CD4-positive, alpha-beta memory T cell (primary cell): ENCODE results near the gene SYT12. TPM values are rescaled to one million over a fixed set of nuclear protein-coding genes. Genes with fewer than 3 reads are reported as not detected.

ENCODE experiments used
- CTCF ChIA-PET: fragments of 350-600 bp; sonication (Branson Sonifier 250); formaldehyde crosslinking; loops from one replicate; lab custom pipeline; 2021; ENCODE audit warnings: inconsistent platforms; ENCODE audit not compliant: partially characterized antibody; lab: Charles Lee
- POLR2A ChIA-PET: fragments of 350-600 bp; sonication (Branson Sonifier 250); formaldehyde crosslinking; loops from one replicate; lab custom pipeline; 2021; ENCODE audit not compliant: partially characterized antibody; lab: Charles Lee
- DNase-seq, 5 donors: peaks; one replicate each; pipeline versions ENCODE4 v3.0.0 to v3.0.0-alpha.2; 2020 to 2022; ENCODE audit warnings: mixed read lengths in 1 of 5
- H3K27ac ChIP-seq: one replicate; pipeline ENCODE4 v1.7.0; 2013; ENCODE audit warnings: low read depth, low read length
- H3K27me3 ChIP-seq: 2 replicates; pipeline ENCODE4 v1.7.0; 2013; ENCODE audit warnings: mild to moderate bottlenecking, low read length, moderate library complexity; ENCODE audit not compliant: insufficient read depth
- H3K36me3 ChIP-seq: 2 replicates; pipeline ENCODE4 v1.7.0; 2013; ENCODE audit warnings: mild to moderate bottlenecking, low read length, moderate library complexity; ENCODE audit not compliant: insufficient read depth
- H3K4me1 ChIP-seq: 2 replicates; pipeline ENCODE4 v1.7.0; 2013; ENCODE audit warnings: mild to moderate bottlenecking, low read length, moderate library complexity; ENCODE audit not compliant: insufficient read depth
- H3K4me3 ChIP-seq, 2 donors: one replicate each; pipeline ENCODE4 v1.7.0; 2013; ENCODE audit warnings: low read length in 2 of 2, mild to moderate bottlenecking in 1 of 2
- H3K9me3 ChIP-seq, 2 donors: one replicate each; pipeline ENCODE4 v1.7.0; 2013; ENCODE audit warnings: low read length in 2 of 2, control low read depth in 1 of 2; ENCODE audit not compliant: control insufficient read depth in 1 of 2
- H3K27ac Mint-ChIP-seq, 7 donors: one replicate each; pipeline ENCODE4 v1.8.0; 2020 to 2021; ENCODE audit warnings: mixed read lengths in 7 of 7, mild to moderate bottlenecking in 6 of 7, inconsistent platforms in 3 of 7, moderate library complexity in 3 of 7
- H3K27me3 Mint-ChIP-seq, 2 donors: one replicate each; pipeline ENCODE4 v1.8.0; 2020 to 2021; ENCODE audit warnings: mixed read lengths in 2 of 2
- H3K36me3 Mint-ChIP-seq, 2 donors: one replicate each; pipeline ENCODE4 v1.8.0; 2020 to 2021; ENCODE audit warnings: mixed read lengths in 2 of 2, inconsistent platforms in 1 of 2, mild to moderate bottlenecking in 1 of 2
- H3K4me1 Mint-ChIP-seq, 4 donors: one replicate each; pipeline ENCODE4 v1.8.0; 2020 to 2021; ENCODE audit warnings: mixed read lengths in 4 of 4, mild to moderate bottlenecking in 1 of 4
- H3K4me3 Mint-ChIP-seq, 8 donors: one replicate each; pipeline ENCODE4 v1.8.0; 2020 to 2021; ENCODE audit warnings: mixed read lengths in 8 of 8, mild to moderate bottlenecking in 7 of 8, moderate library complexity in 6 of 8, inconsistent platforms in 3 of 8
- H3K9me3 Mint-ChIP-seq, 8 donors: one replicate each; pipeline ENCODE4 v1.8.0; 2020 to 2021; ENCODE audit warnings: mixed read lengths in 8 of 8, mild to moderate bottlenecking in 5 of 8, inconsistent platforms in 3 of 8, moderate library complexity in 1 of 8
- intact Hi-C: fragments of 100-400 bp; cut with micrococcal nuclease; formaldehyde crosslinking; loops from one replicate; pipeline ENCODE4 v1.15.1; 2023
- polyA plus RNA-seq, 2 donors: library from polyadenylated mRNA; unstranded; fragments of 300-500 nt; fragmentation: Illumina TruSeq; gene quantifications; one replicate each; pipeline ENCODE4 v1.2.3, GENCODE V29; 2021
- total RNA-seq, 2 experiments: library from RNA; stranded (reverse); gene quantifications; one replicate each; pipeline ENCODE4 v1.2.3, GENCODE V29; 2021

Gene SYT12
- total and polyA plus RNA-seq, 4 experiments from 2014 or later: not detected

DNA sequence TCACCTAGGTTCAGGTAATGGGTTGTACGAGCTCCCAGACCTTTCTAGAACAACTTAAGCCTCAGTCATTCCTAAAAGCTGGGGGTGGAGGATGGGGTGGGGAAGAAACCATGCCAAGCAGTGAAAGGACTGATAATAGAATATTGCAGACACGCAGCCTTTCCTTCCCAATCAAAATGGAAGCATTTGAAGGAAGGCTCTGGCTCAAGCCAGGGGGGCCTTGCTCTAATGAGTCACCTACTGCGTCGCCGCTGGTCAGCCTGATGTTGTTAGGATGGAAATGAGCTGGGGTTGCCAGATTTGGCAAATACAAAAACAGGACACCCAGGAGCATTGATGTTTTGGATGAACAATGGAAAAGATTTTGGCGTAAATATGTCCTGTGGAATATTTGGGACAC, 6.2 kb downstream of the SYT12 start:
- ChIA-PET POLR2A (no interaction called here), CTCF (no interaction called here)
- Mint-ChIP-seq H3K4me1 (peaks cover 11 to 17% (median 13%) of the 10 kb centered on the region in 4 donors), H3K4me3 (no peak overlapping the region), H3K27ac (no peak overlapping the region), H3K27me3 (peaks cover 16 to 27% of the 10 kb centered on the region in 2 donors), H3K36me3 (no peaks in the 10 kb centered on the region), H3K9me3 (no peaks in the 10 kb centered on the region)
- Histone ChIP-seq H3K4me3 (no peak overlapping the region), H3K4me1 (peaks cover 14% of the 10 kb centered on the region), H3K9me3 (no peaks in the 10 kb centered on the region), H3K27ac (no peak overlapping the region), H3K27me3 (peaks cover 15% of the 10 kb centered on the region), H3K36me3 (no peaks in the 10 kb centered on the region)
- DNase-seq: no peak
- intact Hi-C loops: no loop called here

DNA sequence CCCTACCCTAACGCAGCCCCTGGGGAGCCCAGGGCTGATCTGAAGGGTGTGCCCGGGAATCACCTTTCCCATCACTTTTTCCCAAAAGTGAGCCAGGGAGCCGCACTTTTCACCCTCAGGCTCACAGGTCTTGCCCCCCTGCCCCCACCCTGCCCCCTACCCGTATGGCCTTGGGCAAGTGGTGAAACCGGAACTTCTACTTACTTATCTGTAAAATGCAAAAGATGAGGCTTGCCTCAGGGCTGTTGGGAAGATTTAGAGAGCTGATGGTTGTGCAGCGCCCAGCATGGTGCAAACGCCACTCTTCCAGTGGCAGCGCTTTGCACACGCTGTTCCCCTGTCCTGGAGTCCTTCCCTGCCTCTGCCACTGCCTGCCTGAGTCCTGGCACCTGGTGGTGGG, 8.0 kb downstream of the SYT12 start:
- POLR2A ChIA-PET: no interaction called here
- peaks cover 11 to 13% of the 10 kb centered on the region in 2 donors for H3K27me3 Mint-ChIP-seq
- intact Hi-C loops: no loop called here
- H3K36me3 Mint-ChIP-seq: no peaks in the 10 kb centered on the region
- H3K4me1 ChIP-seq: no peaks in the 10 kb centered on the region
- no peaks in the 10 kb centered on the region for H3K9me3 Mint-ChIP-seq
- peaks cover 4% of the 10 kb centered on the region for H3K27me3 ChIP-seq
- CTCF ChIA-PET: no interaction called here
- H3K36me3 ChIP-seq: no peaks in the 10 kb centered on the region
- H3K9me3 ChIP-seq: no peaks in the 10 kb centered on the region
- H3K4me3 Mint-ChIP-seq: no peak overlapping the region
- H3K27ac ChIP-seq: no peak overlapping the region
- H3K27ac Mint-ChIP-seq: no peak overlapping the region
- H3K4me1 Mint-ChIP-seq: no peaks in the 10 kb centered on the region
- DNase-seq: no peak
- no peak overlapping the region for H3K4me3 ChIP-seq

DNA sequence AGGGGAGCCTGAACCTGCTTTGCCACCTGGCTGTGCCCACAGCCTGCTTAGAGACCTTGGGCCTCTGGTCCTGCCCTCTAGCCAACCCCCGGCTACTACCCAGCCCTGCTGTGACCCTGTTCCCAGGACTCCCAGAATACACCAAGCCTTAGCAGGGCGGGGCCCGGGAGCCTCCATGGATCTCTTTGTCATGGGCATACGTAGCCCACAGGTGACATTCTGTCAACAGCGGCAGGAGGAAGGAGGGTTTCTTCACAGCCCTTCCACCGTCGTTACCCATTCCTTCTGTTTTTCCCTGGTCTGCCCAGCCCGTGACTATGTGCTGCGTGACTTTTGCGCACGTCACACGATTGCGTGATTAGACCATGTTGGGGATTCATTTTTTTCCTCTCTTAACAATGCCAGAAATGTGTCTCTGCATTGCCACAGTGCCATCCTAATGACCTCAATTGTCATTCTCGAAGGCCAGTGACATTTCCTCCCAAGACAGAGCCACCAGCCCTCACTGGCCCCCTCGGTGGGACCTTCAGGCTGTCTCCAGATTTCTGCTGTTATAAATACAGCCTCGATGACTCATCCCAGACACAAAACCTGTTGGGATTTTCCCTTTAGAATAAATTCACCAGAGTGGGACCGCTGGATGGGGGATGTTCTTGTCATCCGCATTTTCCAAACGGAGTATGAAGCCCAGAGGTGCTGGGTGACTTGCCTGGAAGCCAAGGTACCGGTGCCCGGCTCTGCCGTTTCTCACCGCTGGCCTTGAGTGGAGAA, 9.0 kb downstream of the SYT12 start:
- no peak for DNase-seq
- CTCF ChIA-PET: no interaction called here

DNA sequence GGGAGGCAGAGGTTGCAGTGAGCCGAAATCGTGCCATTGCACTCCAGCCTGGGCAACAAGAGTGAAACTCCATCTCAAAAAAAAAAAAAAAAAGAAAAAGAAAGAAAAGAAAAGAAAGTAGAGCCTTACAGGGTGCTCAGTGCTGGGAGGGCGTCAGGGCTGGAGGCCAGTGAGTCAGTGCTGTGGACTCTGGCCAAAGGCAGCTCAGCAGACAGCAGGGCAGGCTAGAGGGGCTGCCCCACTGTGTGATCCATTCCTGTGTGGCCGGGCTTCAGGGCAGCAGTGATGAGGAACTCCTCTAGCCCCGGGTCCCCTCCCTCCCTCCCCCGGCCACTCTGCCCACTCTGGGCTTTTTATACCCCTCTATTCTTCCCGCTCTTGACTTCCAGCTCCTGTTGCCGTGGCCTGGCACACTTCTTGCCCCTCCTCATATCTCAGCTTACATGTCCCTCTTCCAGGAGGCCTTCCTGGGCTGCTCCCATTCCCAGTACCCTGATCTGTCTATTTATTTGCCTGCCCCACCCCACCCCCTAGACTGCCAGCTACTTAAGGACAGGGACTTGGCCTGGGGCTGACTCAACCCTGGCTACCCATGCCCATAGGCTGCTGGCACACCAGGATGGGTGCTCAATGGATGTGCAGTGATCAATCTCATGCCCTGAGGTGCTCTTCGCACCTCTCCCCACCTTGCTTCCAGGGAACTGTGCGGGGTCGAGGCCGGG, 10.1 kb downstream of the SYT12 start:
- intact Hi-C loops: no loop called here
- no peaks in the 10 kb centered on the region for H3K4me1 Mint-ChIP-seq
- H3K4me3 Mint-ChIP-seq: no peak overlapping the region
- H3K36me3 Mint-ChIP-seq: no peaks in the 10 kb centered on the region
- Histone ChIP-seq H3K9me3 (no peaks in the 10 kb centered on the region), H3K36me3 (no peaks in the 10 kb centered on the region), H3K27ac (no peak overlapping the region), H3K4me3 (no peak overlapping the region), H3K4me1 (no peaks in the 10 kb centered on the region), H3K27me3 (peaks cover 4% of the 10 kb centered on the region)
- no peak for DNase-seq
- ChIA-PET CTCF (no interaction called here), POLR2A (no interaction called here)
- peaks cover 11 to 15% of the 10 kb centered on the region in 2 donors for H3K27me3 Mint-ChIP-seq
- no peaks in the 10 kb centered on the region for H3K9me3 Mint-ChIP-seq
- no peak overlapping the region for H3K27ac Mint-ChIP-seq

More for the DNA sequence above, 9.0 kb downstream of the SYT12 start:
- Histone ChIP-seq H3K4me3 (no peak overlapping the region), H3K4me1 (no peaks in the 10 kb centered on the region), H3K27ac (no peak overlapping the region), H3K27me3 (peaks cover 4% of the 10 kb centered on the region), H3K9me3 (no peaks in the 10 kb centered on the region), H3K36me3 (no peaks in the 10 kb centered on the region)
- Mint-ChIP-seq H3K27me3 (peaks cover 11 to 13% of the 10 kb centered on the region in 2 donors), H3K4me1 (no peaks in the 10 kb centered on the region), H3K27ac (peak overlapping the region in 1 of 7 donors; percentile 18), H3K4me3 (no peak overlapping the region), H3K9me3 (no peaks in the 10 kb centered on the region), H3K36me3 (no peaks in the 10 kb centered on the region)
- intact Hi-C loops: no loop called here
- POLR2A ChIA-PET: no interaction called here

DNA sequence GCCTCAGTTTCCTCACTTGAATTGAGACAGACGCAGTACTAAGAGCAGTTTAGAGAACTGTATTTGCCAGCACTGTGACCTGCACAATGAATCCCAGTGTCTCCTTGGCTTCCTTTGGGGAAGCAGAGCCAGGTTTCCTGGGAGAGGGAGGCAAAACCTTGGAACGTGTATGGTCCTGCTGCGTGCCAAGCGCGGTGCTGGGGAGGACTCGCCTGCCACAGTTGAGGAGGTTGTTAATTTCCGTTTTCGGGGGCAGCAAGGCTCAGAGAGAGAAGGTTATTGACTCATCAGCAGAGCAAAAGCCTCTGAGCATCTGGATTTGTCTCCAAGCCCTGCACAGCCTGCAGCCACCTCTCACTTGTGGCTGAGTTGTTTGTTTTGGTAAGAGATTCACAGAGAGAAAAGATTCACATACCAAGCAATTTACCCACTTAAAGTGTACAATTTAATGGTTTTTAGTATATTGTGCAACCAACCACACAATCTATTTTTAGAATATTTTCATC, 10.8 kb downstream of the SYT12 start:
- Histone ChIP-seq H3K4me1 (no peaks in the 10 kb centered on the region), H3K27ac (no peak overlapping the region), H3K27me3 (peaks cover 4% of the 10 kb centered on the region), H3K4me3 (no peak overlapping the region), H3K36me3 (no peaks in the 10 kb centered on the region), H3K9me3 (no peaks in the 10 kb centered on the region)
- CTCF ChIA-PET: no interaction called here
- Mint-ChIP-seq H3K9me3 (no peaks in the 10 kb centered on the region), H3K27me3 (peaks cover 11 to 15% of the 10 kb centered on the region in 2 donors), H3K4me1 (no peaks in the 10 kb centered on the region), H3K27ac (no peak overlapping the region), H3K36me3 (no peaks in the 10 kb centered on the region), H3K4me3 (no peak overlapping the region)
- POLR2A ChIA-PET: no interaction called here
- intact Hi-C loops: no loop called here
- DNase-seq: no peak

DNA sequence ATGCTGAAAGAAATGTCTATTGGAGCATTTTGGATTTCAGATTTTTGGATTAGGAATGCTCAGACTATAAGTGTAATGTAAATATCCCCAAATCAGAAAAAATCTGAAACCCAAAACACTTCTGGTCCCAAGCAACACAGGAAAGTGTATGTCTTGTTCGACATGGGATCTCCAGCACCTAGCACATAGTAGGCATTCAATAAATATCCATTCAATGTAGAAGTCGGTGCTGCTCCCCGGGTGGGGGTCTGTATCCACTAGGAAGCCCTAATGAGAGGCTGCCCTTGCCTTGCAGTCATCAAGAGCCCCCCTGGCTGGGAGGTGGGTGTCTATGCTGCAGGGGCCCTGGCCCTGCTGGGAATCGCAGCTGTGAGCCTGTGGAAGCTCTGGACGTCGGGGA, 11.4 kb downstream of the SYT12 start:
- no peak for DNase-seq
- Mint-ChIP-seq H3K4me1 (no peaks in the 10 kb centered on the region), H3K27ac (no peak overlapping the region), H3K9me3 (no peaks in the 10 kb centered on the region), H3K27me3 (peaks cover 9 to 11% of the 10 kb centered on the region in 2 donors), H3K36me3 (no peaks in the 10 kb centered on the region), H3K4me3 (no peak overlapping the region)
- Histone ChIP-seq H3K4me1 (no peaks in the 10 kb centered on the region), H3K27me3 (peaks cover 4% of the 10 kb centered on the region), H3K36me3 (no peaks in the 10 kb centered on the region), H3K9me3 (no peaks in the 10 kb centered on the region), H3K27ac (no peak overlapping the region), H3K4me3 (no peak overlapping the region)
- ChIA-PET POLR2A (no interaction called here), CTCF (no interaction called here)
- intact Hi-C loops: no loop called here

DNA sequence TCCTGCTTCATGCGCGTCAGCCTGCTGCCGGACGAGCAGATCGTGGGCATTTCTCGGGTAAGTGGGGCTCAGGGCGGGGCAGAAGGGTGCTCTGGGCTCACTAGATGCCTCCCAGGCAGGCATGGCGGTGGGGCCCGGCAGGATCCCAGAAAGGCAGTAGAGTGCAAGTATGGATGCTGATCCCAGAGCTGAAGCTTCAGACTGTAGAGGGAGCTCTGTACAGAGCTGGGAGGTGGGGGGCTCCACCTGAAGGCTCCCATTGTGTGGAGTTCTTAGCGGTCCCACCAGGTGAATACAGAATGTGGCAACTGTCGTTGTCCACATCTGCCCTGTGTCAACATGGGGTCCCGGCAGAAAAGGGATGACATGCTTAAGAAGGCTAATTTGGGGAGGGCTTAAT, 17.2 kb downstream of the SYT12 start:
- intact Hi-C loops: no loop called here

More for the DNA sequence above, 17.2 kb downstream of the SYT12 start:
- Mint-ChIP-seq H3K4me1 (no peaks in the 10 kb centered on the region), H3K9me3 (no peaks in the 10 kb centered on the region), H3K4me3 (no peak overlapping the region), H3K36me3 (no peaks in the 10 kb centered on the region), H3K27ac (no peak overlapping the region), H3K27me3 (peaks cover 3 to 11% of the 10 kb centered on the region in 2 donors)
- H3K36me3 ChIP-seq: no peaks in the 10 kb centered on the region
- ChIA-PET POLR2A (no interaction called here), CTCF (no interaction called here)
- no peaks in the 10 kb centered on the region for H3K9me3 ChIP-seq
- no peaks in the 10 kb centered on the region for H3K4me1 ChIP-seq
- DNase-seq: no peak
- no peak overlapping the region for H3K4me3 ChIP-seq
- no peaks in the 10 kb centered on the region for H3K27me3 ChIP-seq
- no peak overlapping the region for H3K27ac ChIP-seq
